ENCODE results near the gene KLHL17. TPM values are rescaled to one million over a fixed set of nuclear protein-coding genes. Genes with fewer than 3 reads are reported as not detected.
A peak's percentile ranks its signal among the peaks of the same experiment; 100 is the strongest.

KLHL17 gene
- total RNA-seq (2014; rRNA removed; shearing (Covaris generic)), result 23.3 and 25.4 TPM in 2 replicates

DNA sequence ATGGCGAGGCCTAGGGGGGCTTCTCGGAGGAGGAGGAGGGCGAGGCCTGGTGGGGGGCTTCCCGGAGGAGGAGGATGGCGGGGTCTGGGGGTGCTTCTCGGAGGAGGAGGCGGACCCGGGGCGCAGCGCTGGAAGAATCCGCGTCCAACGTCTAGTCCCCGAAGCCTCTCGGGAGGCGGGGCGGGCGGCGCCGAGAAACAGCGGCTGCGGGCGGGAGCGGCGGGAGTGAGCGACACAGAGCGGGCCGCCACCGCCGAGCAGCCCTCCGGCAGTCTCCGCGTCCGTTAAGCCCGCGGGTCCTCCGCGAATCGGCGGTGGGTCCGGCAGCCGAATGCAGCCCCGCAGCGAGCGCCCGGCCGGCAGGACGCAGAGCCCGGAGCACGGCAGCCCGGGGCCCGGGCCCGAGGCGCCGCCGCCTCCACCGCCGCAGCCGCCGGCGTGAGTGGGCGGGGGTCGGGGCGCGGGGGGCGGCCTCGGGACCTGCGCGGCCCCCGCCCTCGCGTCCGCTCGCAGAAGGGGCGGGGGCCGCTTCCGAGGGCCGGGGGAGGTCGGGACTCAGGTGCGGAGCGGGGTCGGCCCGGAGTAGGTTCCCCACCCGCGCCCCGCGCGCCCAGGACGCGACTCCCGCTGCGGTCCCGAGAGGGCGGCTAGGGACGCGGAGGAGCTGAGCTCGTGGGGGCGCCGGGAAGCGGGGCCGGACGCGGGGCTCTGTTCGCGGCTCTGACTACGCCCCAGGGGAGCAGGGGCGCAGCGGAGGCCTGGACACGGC lies at the start of gene KLHL17:
Gene KLHL17, plus strand, starts transcription at position 222 of the 769 bp plus-strand sequence. Its CDS starts 110 bp downstream, at position 332.
- peak; percentile 61 for DNase-seq (ENCODE audit: low spot score)
- in situ Hi-C loops (cut with HindIII; ENCODE audit: low sequenced_read_pairs), result no loop called here

DNA sequence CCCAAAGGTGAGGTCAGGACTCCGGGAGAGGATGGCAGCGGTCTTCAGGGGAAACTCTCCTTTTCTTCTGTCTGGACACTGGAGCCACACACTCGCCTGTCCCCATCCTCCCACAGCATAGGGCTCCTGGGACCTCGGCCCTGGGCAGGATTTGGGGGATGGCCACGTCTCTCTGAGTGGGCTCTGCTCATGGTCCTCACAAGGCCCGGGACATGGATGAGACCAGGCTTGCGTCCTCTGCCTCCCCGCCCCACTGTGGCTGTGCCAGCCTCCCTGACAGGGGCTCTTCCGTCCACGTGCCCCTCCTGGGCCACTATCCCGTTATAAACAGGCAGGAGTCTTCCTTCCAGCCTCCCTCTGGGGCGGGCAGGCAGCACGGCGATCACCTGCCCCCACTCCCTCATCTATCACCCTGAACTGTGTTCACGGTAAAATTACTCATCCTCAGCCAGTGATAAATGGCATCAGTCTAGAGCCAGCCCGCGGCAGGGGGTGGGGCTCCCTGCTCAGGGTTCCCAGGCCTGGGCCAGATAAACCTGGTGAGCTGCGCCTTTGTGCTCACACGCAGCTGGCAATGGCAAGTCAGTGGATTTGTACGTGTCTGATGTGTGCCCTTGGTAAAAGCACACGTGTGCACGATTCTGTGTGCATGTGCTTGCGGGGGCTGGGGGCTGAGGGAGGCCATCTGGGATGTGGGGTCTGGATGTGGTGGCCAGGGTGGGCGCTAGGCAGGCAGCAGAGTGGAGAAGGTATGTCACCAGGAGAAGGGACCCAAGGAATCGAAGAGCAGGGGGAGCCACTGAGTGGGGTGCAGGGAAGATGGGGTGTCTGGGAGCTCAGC lies 49.3 kb upstream of the KLHL17 start:
- in situ Hi-C loops (cut with HindIII; ENCODE audit: low sequenced_read_pairs), result no loop called here
- no peak for DNase-seq (ENCODE audit: low spot score)

DNA sequence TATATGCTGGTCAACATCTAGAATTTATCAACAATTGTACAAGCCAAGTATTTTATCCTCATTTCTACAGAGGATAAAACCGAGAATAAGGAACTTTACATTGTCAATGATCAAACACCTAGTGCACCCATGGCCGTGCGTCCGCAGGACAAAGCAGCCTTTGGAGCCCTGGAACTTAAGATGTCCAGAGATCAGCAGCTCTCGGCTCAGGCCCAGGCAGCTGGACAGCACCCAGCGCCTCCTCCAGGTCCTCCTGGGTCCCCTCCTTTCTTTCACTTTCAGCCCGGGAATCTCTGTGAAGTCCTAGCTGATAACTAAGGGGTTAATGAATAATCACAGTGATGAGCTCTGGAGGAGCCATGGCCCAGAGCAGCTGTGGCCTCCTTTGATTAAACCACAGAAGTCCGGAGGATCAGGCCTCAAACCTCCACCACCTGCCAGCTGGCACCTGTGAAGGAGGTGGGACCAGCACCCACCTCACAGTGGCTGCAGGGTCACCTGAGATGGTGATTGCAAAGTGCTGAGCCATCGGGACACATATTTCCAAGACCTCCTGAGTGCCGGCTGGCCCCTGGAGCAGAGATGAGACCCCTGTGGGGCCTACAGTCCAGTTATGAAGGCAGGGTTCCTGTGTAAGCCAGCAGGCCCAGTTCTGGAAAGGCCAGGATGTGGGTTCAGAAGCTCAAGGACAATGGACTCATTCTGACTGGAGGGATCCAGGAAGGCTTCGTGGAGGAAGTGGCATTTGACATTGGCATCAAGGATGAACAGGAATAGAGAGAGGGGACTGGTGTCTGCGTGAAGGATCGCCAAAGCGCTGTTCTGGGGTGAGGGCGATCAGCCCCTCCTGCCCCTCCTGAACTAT lies 48.3 kb upstream of the KLHL17 start:
- in situ Hi-C loops (cut with HindIII; ENCODE audit: low sequenced_read_pairs), result no loop called here
- no peak for DNase-seq (ENCODE audit: low spot score)

DNA sequence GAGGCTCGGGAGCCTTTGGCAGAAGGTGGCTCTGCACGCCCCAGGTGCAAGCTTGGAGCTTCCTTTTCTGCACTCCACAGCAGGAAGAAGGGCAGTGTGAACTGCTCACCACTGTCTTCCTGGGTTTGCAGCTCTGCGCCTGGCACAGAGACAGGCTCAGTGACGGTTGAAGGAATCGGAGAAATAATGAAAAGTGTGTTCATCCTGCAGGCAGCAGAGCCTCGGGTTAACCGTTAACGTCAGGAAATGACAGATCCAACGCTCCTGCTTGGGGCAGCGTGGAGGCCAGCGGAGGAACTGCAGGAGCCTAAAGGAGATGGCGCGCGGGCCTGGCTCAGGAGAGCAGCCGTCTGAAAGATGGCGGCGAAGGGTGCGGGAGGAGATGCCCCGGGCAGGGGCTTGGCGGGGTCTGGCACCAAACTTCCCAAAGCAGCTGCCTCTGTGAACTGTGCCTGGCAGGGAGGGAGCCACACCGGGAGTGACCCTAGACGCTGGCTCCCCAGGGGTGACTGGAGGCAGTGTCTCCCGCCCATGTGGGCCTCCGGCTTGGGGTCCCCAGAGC lies 47.6 kb upstream of the KLHL17 start:
- DNase-seq (ENCODE audit: low spot score), result no peak
- in situ Hi-C loops (cut with HindIII; ENCODE audit: low sequenced_read_pairs), result no loop called here

DNA sequence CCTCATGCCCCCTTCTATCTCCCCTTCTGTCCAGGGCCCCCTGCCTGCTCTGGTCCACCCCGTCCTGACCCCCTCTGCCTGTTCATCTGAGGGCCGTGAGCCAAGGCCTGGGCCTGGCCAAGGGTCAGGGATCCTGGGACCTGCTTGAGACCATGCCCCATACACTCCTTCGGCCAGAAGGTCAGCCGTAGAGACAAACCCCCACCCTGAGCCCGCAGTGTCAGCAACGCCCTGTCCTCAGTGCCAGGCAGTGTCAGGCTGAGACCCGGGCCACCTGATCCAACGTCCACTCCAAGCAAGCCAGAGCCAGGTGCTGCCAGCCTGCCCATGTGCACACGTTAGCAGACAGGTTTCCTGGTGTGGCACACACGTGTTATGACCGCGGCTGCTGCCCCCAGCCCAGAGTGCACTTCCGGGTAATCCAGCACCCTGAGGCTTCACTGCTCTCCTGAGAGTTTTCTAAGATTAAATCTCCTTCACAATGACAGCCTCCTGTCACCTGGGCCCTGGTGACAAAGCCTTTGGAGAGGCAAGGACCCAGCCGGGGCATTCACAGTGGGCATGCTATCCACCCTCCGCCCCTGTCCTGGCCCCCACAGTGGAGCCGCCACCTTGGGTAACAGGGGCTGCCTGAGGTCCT lies 46.8 kb upstream of the KLHL17 start:
- no peak for DNase-seq (ENCODE audit: low spot score)
- in situ Hi-C loops (cut with HindIII; ENCODE audit: low sequenced_read_pairs), result no loop called here

DNA sequence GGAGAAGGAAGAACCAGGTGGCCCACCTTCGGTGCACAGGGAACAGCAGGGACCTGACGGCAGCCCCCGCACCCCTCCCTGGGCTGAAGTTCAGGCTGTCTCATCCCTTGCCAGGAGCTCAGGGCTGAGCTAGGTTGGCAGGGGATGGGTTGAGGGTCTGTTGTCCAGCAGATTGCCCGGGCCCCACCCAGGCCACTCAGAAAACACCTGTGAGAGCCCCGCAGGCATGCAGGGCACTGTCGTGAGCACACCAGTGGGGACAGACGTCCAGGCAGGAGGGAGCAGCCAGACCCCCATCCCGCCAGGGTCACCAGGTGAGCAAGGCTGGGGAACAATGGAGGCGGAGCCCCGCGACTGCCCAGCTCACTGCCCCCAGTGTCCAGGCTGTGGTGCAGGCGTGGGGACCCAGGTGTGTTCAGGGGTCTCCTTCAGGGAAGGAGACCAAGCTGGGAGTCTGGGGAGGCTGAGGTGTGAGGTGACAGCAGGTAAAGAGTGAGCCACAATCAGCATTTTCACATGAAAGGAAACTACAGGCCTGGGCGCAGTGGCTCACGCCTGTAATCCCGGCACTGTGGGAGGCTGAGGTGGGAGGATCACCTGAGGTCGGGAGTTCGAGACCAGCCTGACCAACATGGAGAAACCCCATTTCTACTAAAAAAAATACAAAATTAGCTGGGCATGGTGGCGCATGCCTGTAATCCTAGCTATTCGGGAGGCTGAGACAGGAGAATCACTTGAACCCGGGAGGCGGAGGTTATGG lies 46.1 kb upstream of the KLHL17 start:
- DNase-seq (ENCODE audit: low spot score), result no peak
- in situ Hi-C loops (cut with HindIII; ENCODE audit: low sequenced_read_pairs), result no loop called here

DNA sequence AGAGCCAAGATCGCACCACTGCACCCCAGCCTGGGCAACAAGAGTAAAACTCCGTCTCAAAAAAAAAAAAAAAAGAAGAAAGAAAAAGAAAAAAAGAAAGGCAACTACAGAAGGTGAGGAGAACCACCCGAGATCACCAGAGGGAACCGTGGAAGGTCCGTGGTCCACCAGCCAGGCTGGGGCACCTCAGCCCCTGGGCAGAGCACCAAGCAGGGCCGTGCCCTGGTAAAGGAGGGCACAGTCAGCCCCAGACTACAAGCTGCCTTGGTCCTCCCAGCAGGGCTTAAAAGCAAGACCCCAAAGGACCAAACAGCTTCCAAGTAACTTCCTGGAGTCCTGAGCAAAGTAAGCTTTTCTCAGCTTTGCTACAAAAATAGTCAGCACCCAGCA lies 45.5 kb upstream of the KLHL17 start:
- DNase-seq (ENCODE audit: low spot score), result no peak
- in situ Hi-C loops (cut with HindIII; ENCODE audit: low sequenced_read_pairs), result no loop called here

DNA sequence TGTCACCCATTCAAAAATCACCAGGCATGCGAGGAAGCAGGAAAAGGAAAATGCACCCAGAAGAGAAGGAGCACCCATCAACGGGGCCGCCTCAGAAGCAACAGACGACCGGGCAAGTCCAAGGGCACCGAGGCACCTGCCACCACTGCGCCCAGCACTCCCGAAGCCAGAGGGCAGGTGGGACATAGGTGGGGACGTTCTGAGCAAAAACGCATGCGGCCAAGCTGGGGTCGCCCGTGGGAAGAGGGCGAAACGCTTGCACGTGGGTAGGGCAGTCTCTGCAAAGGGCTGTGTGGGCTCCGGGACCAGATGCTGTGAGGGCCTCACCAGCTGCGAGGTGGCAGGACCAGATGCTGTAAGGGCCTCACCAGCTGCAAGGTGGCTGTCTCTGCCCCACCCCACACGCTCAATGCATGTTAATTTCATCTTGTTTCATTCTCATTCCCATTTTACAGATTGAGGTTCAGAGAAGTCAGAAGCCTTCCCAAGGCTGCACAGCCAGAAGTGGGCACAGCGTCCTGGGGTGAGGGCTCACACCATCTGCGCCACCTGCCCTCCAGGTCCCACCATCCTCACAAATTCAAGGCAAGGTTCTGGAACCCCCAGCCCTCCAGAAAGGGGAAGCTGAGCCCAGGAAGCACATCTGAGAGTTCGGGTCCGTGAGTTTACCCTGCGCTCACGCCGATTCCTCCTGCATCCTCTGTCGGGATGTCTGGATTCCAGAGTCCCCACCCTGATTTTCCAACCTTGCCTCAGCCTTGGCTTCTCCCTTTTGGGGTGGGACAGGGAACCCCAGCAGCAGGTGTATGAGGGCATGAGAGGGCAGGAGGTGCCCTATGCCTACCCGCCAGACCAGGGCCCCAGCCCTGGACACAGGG lies 44.9 kb upstream of the KLHL17 start:
- in situ Hi-C loops (cut with HindIII; ENCODE audit: low sequenced_read_pairs), result no loop called here
- no peak for DNase-seq (ENCODE audit: low spot score)

DNA sequence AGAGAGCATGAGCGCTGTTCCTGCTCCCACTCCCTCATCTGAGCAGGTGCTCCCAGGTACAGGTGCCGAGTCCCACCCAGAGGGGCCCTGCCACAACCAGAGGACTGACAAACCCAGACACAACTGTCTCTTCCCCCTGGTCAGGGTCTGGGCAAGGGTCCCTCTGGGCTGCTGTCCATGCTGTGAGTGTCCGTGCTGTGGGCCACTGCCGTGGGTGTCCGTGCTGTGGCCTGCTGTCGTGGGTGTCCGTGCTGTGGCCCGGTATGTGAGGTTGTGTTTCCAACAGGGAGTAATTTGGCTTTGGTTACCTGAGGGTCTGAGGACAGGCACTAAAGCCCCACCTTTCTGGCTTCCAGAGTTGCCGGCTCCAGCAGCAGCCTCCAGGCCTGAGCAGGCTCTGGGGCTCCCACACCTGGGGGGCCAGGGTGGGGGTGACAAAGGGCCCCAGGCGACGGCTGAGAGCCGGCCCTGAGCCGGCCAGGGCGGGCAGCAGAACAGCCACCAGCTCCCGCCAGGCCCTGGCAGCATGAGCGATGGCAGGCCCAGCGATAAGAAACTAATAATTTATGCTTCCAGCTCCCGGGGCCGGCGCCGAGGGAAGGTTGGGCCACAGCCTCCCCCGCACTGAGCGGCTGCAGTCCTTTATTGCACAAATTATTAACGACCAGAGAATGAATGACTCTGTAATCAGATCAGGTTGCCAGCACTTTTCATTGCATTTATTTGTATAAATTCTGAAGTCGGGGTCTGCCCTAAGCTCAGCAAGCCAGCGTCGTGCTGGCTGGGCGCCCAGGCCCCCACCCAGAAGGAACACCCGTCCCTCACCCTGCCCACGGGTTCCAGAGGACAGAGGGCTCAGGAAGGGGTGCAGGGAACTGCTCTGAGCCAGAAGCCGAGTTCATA lies 44.0 kb upstream of the KLHL17 start:
- in situ Hi-C loops (cut with HindIII; ENCODE audit: low sequenced_read_pairs), result no loop called here
- no peak for DNase-seq (ENCODE audit: low spot score)

DNA sequence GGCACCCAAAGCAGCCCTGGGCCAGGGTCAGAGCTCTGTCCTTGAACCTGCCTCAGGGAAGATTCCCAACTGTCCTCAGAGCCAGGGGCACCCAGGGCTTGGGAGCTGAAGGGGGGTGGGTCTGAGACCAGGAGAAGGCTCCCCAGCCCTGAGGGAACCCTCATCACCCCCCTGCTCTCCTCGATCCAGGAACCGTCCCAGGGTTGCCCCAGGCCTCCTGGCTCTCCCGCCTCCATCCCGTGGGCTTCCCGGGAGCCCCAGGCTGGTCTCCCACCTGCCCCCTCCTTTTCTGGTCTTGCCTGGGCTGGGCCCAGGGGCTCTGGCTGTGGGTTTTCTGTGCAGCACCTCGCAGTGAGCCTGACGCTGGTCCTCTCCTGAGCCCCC lies 43.3 kb upstream of the KLHL17 start:
- DNase-seq (ENCODE audit: low spot score), result no peak
- in situ Hi-C loops (cut with HindIII; ENCODE audit: low sequenced_read_pairs), result no loop called here

DNA sequence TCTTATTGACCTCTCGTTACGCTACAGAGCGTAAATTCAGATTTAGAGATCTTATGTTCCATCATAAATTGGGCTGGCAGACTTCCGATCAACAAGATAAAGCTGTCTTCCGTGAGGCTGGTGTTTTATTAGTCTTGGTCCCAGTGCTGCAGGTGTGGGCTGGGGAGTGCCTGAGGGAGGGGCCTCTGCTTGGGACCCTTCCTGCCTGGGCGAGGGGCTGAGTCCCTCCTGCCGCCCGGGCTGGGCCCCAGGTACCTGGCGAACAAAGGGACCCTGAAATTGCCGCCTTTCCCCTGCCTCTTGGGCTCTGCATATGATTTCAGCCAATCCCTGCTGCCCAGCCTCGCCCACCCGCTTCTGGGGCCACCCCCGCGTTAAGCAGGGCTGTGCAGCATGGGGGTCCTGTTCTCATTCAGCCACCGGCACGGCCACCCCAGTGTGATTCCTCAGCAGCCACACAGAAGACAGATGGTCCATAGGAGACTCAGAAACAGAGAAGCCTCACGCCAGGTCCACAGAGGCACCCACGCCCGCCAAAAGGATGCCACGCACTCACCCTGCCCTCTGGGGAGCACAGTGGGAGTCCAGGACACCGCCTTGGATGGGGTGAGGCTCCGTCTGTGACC lies 42.8 kb upstream of the KLHL17 start:
- DNase-seq (ENCODE audit: low spot score), result no peak
- in situ Hi-C loops (cut with HindIII; ENCODE audit: low sequenced_read_pairs), result no loop called here

DNA sequence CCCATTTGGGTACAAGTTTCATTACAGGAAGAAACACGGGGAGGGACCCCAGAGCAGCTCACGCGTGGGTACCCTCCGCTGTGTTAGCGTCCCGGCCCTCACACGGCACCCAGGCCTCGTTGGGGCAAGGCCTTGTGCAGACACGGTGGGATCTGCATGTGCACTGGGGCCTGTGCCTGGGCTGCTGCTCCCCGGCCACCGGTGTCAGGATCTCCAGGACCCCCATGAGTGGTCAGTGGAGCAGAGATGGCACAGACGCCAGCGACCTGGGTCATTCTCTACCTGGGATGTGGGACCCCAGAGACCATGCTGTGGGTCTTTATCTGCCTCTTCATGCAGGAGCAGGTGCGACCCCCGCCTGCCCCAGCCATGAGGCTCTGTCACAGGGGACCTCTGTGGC lies 42.0 kb upstream of the KLHL17 start:
- DNase-seq (ENCODE audit: low spot score), result no peak
- in situ Hi-C loops (cut with HindIII; ENCODE audit: low sequenced_read_pairs), result no loop called here

DNA sequence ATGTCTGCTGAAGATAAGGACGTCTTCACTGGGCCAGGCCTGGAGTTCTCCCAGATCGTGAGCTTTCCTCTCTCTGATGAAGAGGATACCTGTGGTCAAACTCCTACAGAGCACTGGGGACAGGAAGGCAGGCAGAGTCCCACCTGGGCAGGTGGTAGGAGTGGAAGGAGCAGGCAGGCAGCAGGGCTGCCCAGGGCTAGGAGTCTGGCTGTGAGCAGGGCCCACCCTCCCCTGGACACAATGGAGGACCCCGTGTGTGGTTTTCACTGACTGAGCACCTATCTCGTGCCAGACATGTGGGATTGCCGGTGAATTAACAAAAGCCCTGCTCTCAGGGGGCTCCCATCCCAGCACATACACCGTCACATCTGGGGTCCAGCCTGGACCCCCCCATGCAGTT lies 41.5 kb upstream of the KLHL17 start:
- DNase-seq (ENCODE audit: low spot score), result no peak
- in situ Hi-C loops (cut with HindIII; ENCODE audit: low sequenced_read_pairs), result no loop called here

DNA sequence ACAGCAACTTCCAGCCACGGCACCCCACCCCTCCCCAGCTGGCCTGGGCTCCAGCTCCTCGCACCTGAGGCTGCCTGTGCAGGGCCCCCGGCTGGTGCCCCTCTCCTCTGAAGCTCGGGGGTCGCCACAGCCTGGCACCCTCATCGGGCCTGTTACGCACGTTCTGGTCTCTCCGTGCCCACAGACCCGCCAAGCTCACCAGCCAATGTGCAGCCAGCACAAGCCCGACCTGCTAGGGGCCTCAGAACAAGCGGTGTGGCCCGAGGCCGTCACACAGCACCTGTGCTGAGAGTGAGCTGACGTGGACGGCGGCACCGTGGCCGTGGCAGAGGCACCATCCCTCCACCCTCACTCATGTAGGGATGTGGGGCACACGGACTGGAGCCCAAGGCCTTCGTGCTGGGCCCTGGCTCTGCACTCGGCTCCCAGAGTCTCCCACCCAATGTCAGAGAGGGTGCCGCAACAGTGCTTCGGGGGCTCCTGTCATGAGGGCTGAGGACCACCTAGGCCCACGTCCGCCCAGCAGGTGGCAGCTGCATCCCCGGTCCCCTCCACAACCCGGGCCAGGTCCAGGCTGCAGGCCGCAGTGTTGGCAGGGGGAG lies 41.0 kb upstream of the KLHL17 start:
- in situ Hi-C loops (cut with HindIII; ENCODE audit: low sequenced_read_pairs), result no loop called here
- DNase-seq (ENCODE audit: low spot score), result no peak

DNA sequence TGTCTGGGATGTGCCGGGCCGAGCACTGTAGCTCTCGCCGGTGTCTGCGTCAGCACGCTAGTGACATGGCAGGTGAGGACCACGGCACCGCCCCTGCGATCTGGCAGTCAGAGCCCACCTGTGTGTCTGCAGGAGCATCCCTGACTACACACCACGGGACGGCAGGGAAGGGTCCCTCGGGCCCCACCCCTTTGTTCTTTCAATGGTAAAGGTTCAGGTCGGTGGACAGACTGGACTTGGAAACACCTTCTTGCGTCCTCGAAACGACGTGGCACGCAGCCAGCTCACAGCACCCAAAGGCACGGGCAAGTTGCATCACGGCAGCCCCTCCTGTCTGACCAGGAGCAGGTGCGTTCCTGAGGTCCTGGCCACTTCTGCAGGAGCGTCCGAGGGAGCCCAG lies 40.4 kb upstream of the KLHL17 start:
- no peak for DNase-seq (ENCODE audit: low spot score)
- in situ Hi-C loops (cut with HindIII; ENCODE audit: low sequenced_read_pairs), result no loop called here

DNA sequence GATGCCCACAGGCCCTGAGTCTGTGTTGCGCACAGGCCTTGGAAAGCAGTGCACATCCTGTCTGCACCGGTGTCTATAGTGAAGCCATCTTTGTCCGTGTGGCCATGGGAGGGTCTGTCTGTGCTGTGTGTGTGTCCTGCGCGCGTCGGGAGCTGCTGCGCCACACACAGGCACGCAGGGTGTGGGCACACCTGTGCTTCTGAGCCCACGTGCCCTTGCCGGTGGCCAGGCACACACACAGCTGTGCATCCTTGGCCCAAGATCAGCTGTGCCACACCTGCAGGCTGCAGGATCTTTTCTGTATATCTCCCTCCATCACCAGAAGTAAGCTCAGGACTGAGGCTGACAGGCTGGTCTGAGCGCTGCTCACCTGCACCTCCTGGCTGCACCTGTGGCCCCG lies 39.9 kb upstream of the KLHL17 start:
- in situ Hi-C loops (cut with HindIII; ENCODE audit: low sequenced_read_pairs), result no loop called here
- DNase-seq (ENCODE audit: low spot score), result no peak

All from G401 (cell line).